Transverse colon (tissue), 4 donors: ENCODE data around the gene GCSAM.

Source experiments
- EP300 ChIP-seq: sonication (generic); formaldehyde crosslinking; IDR thresholded peaks from one replicate; pipeline ENCODE4 v1.6.1; 2017; ENCODE audit warnings: antibody characterized with exemption, low read depth
- POLR2A ChIP-seq: fragments of 450-650 bp; IDR thresholded peaks from one replicate; pipeline ENCODE4 v1.6.1; 2016; ENCODE audit warnings: antibody characterized with exemption, mild to moderate bottlenecking, moderate library complexity
- POLR2AphosphoS5 ChIP-seq, 3 donors: sonication (generic); formaldehyde crosslinking; IDR thresholded peaks; one replicate each; pipeline ENCODE4 v1.6.1; 2016; ENCODE audit warnings: antibody characterized with exemption in 3 of 3
- TF ChIP-seq, protein P1 (sequence below), 5 experiments: fragments of 200-600 bp in 3 of 5; fragments of 450-650 bp in 2 of 5; sonication (generic) in 3 of 5; IDR thresholded peaks; 1 replicate in 2 of 5; 2 replicates in 3 of 5; pipeline ENCODE4 v1.5.1; 2016 to 2017; ENCODE audit warnings: antibody characterized with exemption in 5 of 5, inconsistent platforms in 3 of 5, mild to moderate bottlenecking in 2 of 5, moderate library complexity in 1 of 5

DNA sequence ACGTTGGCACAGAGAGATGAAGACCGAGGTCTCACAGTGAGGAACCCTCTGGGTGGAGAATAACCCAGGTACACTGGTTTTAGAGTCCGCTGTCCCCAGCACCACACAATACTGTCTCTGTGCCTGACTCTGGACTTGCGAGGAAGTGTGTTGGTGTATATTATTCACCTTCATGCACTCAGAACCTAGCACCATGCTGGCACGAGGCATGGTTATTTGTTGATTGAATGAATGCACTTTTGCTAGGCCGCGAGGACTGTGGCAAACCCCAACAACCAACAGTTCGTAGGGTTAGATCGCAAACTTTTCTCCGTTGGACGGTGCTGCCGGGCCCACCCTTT, 47.3 kb downstream of the GCSAM start:
- TF ChIP-seq, protein P1, sequence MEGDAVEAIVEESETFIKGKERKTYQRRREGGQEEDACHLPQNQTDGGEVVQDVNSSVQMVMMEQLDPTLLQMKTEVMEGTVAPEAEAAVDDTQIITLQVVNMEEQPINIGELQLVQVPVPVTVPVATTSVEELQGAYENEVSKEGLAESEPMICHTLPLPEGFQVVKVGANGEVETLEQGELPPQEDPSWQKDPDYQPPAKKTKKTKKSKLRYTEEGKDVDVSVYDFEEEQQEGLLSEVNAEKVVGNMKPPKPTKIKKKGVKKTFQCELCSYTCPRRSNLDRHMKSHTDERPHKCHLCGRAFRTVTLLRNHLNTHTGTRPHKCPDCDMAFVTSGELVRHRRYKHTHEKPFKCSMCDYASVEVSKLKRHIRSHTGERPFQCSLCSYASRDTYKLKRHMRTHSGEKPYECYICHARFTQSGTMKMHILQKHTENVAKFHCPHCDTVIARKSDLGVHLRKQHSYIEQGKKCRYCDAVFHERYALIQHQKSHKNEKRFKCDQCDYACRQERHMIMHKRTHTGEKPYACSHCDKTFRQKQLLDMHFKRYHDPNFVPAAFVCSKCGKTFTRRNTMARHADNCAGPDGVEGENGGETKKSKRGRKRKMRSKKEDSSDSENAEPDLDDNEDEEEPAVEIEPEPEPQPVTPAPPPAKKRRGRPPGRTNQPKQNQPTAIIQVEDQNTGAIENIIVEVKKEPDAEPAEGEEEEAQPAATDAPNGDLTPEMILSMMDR (IDR thresholded peaks at IDR 0.05), result no peak
- TF ChIP-seq POLR2A (no peak), POLR2AphosphoS5 (IDR thresholded peaks at IDR 0.05) (no peak), EP300 (no peak)
